ENCODE measurements around the gene STAMBP. TPM values are rescaled to one million over a fixed set of nuclear protein-coding genes. Genes with fewer than 3 reads are reported as not detected.
"Not testable (repeated sequence)": the region's sequence is repeated elsewhere in the genome, so short reads cannot be mapped to it uniquely, and the experiment has no call there.

Gene STAMBP
- total RNA-seq (2014; rRNA removed; shearing (Covaris generic); ENCODE audit: low replicate concordance): 46.4 and 62.0 TPM in 2 replicates

- in situ Hi-C loops (cut with HindIII; ENCODE audit: low pct_unique_long_range_greater_than_20kb, low sequenced_read_pairs): no loop called here
- DNase-seq (ENCODE audit: low read depth): peak; percentile 89
These were observed at the start of gene STAMBP for GRCh38 chr2:73828818-73829570. Gene STAMBP (plus strand): TSS chr2:73828961. CDS start chr2:73830857, 1,896 bp downstream.

DNA sequence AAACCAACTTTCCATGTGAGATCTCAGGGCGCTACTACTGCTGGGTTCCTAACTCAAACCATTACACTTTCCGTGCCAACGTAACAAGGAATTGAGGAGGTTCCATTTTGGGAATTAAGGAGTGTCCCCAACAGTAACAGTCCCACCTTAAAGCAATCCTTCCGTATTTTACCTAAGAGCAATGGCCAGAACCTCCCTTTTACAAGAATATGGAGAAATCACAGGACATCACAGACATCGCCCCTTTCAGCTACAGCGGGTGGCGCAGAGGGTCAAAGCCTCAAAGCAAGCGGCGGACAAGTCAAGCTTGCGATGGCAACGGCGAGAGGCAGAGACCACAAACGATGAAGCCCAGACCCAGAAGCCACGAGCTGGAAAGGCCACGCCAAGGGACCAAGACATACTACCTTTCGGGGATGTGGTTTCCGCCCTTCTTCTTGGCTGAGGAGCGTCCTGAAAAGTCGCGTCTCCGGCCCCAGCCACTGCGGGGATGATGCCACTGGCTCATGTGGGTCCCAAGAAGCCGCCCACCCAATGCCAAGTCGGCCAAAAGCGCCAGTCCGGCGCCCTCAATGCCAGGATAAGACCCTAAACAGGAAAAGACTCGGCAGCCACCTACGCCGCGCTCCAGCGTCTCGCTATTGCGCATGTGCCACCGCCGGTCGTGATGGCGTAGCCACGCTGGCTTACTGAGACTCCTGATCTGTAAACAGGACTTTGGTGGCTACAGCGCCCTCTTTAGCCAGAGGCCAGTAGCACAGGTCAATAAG is 49.1 kb upstream of the STAMBP start, which contains the start of gene DUSP11:
TSS of gene DUSP11 (minus strand) at position 637 of the 770 bp plus-strand sequence. CDS start at position 508, 129 bp downstream.
- in situ Hi-C loops (cut with HindIII; ENCODE audit: low pct_unique_long_range_greater_than_20kb, low sequenced_read_pairs): no loop called here
- peak; percentile 84 for DNase-seq (ENCODE audit: low read depth)

GRCh38 chr2:73780237-73780582 is 48.6 kb upstream of the STAMBP start:
- no peak for DNase-seq (ENCODE audit: low read depth)
- in situ Hi-C loops (cut with HindIII; ENCODE audit: low pct_unique_long_range_greater_than_20kb, low sequenced_read_pairs): no loop called here

GRCh38 chr2:73783402-73783801 is 45.4 kb upstream of the STAMBP start:
- in situ Hi-C loops (cut with HindIII; ENCODE audit: low pct_unique_long_range_greater_than_20kb, low sequenced_read_pairs): not testable (repeated sequence)
- peak; percentile 70 for DNase-seq (ENCODE audit: low read depth)

- in situ Hi-C loops (cut with HindIII; ENCODE audit: low pct_unique_long_range_greater_than_20kb, low sequenced_read_pairs); DNase-seq (ENCODE audit: low read depth): not testable (repeated sequence)
These were observed 44.9 kb upstream of the STAMBP start, which contains the start of gene C2orf78 for GRCh38 chr2:73783883-73784282. Gene C2orf78 (plus strand): TSS chr2:73784183. CDS start chr2:73784310, 127 bp downstream.

GRCh38 chr2:73811878-73812277 is 16.9 kb upstream of the STAMBP start:
- in situ Hi-C loops (cut with HindIII; ENCODE audit: low pct_unique_long_range_greater_than_20kb, low sequenced_read_pairs): no loop called here
- no peak for DNase-seq (ENCODE audit: low read depth)

DNA sequence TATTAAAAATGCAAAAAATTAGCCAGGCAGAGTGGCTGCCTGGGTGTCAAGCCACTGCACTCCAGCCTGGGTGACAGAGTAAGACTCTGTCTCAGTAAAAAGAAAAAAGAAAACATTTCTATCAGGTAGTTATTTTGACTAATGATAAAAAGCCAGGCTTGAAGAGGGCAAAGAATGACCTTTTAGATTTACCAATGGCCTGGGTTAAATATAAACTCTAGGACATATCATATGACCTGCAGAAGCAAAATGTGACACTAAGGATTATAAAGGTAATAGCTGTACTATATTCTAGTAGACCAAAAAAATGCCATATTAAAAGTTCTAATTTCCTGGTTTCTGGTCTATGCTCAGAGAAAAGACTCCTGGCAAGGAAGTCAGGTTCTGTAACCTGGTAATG is 16.1 kb upstream of the STAMBP start:
- no peak for DNase-seq (ENCODE audit: low read depth)
- in situ Hi-C loops (cut with HindIII; ENCODE audit: low pct_unique_long_range_greater_than_20kb, low sequenced_read_pairs): no loop called here

DNA sequence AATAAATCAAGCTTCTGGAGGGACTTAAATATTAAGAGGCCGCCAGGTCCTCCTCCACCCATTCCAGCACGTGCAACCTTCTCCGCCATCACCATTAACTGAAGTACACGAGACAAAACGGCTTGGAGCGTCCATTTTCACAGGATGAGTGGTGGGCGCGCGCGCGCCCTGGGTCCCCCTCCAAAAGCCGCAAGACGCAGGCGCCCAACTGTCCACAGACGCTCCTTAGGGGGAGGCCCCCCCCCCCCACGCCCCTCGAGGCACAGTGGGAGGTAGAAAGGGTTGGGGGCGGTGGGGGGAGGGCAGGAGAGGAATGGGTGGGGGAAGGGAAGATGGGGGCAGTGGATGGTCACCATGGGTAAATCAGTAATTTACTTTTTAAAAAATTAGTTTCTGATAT is 10.5 kb upstream of the STAMBP start:
- in situ Hi-C loops (cut with HindIII; ENCODE audit: low pct_unique_long_range_greater_than_20kb, low sequenced_read_pairs): no loop called here
- DNase-seq (ENCODE audit: low read depth): no peak

- in situ Hi-C loops (cut with HindIII; ENCODE audit: low pct_unique_long_range_greater_than_20kb, low sequenced_read_pairs): no loop called here
These were observed 7.5 kb upstream of the STAMBP start for GRCh38 chr2:73821227-73821626.

GRCh38 chr2:73821669-73822068 is 7.1 kb upstream of the STAMBP start:
- DNase-seq (ENCODE audit: low read depth): no peak
- in situ Hi-C loops (cut with HindIII; ENCODE audit: low pct_unique_long_range_greater_than_20kb, low sequenced_read_pairs): no loop called here

More at GRCh38 chr2:73821227-73821626, 7.5 kb upstream of the STAMBP start:
- DNase-seq (ENCODE audit: low read depth): no peak

- in situ Hi-C loops (cut with HindIII; ENCODE audit: low pct_unique_long_range_greater_than_20kb, low sequenced_read_pairs): no loop called here
These were observed 6.5 kb upstream of the STAMBP start for GRCh38 chr2:73822276-73822675.

GRCh38 chr2:73822991-73823390 is 5.8 kb upstream of the STAMBP start:
- in situ Hi-C loops (cut with HindIII; ENCODE audit: low pct_unique_long_range_greater_than_20kb, low sequenced_read_pairs): no loop called here
- DNase-seq (ENCODE audit: low read depth): no peak

More at GRCh38 chr2:73822276-73822675, 6.5 kb upstream of the STAMBP start:
- DNase-seq (ENCODE audit: low read depth): no peak

DNA sequence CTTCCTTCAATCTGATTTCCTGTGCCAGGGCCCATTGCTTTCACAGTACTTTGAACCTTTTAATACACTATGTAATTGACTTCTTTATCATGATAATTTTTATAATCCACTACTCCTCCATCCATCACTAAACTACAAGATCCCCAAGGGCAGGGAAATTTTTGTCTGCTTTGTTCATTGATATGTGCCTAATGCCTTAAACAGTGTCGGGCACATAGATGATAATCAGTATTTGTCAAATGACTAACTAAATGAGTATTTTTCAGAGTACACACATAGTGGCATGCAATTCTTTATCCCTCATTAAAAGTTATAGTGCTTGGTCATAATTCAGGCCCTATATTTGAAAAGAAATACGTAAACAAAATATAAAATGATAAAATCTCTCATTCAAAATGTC is 5.3 kb upstream of the STAMBP start:
- in situ Hi-C loops (cut with HindIII; ENCODE audit: low pct_unique_long_range_greater_than_20kb, low sequenced_read_pairs): no loop called here
- DNase-seq (ENCODE audit: low read depth): no peak

DNA sequence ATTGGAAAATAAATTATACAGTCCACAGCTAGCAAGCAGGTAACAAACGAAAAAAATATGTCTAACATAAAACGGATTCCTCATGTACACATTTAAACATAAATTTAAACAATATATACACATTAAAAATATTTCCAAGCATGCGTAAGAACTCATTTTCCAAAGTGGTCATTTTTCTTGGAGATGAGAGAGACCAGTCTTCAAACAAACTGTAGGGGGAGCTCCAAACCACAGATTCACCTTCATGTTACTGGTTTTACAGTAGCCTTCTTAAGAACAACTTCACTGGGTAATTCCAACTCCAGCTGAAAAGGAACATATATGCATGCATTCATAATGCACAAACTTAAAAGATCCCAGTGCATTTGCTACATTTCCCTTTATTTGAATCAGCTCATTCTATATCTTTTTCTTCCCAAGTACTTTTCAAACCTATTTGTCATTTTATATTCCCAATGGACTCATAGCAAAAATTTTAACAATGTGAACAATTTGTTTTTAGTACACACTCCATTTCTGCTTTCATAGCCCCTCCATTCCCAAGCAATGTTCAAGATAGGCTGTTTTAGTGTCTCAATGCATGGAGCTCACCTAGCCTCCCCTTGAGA is 4.7 kb upstream of the STAMBP start:
- DNase-seq (ENCODE audit: low read depth): peak; percentile 35
- in situ Hi-C loops (cut with HindIII; ENCODE audit: low pct_unique_long_range_greater_than_20kb, low sequenced_read_pairs): no loop called here

DNA sequence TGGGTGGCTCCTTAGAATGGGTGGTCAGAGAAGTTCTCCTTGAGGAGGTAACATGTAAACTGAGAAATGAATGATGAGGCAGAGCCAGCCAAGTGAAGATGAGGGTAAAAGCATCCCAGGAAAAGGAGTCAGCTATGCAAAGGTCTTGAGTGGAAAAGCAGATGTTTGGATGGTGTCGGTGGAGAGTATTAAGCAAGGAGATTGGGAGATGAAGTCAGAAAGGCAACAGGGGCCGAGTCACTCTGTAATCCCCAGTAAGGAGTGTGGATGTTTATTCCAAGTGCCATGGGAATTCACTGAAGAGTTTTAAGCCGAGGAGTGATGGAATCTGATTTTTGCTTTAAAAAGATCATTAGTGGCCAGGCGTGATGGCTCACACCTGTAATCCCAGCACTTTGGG is 3.4 kb upstream of the STAMBP start:
- in situ Hi-C loops (cut with HindIII; ENCODE audit: low pct_unique_long_range_greater_than_20kb, low sequenced_read_pairs): no loop called here
- no peak for DNase-seq (ENCODE audit: low read depth)

DNA sequence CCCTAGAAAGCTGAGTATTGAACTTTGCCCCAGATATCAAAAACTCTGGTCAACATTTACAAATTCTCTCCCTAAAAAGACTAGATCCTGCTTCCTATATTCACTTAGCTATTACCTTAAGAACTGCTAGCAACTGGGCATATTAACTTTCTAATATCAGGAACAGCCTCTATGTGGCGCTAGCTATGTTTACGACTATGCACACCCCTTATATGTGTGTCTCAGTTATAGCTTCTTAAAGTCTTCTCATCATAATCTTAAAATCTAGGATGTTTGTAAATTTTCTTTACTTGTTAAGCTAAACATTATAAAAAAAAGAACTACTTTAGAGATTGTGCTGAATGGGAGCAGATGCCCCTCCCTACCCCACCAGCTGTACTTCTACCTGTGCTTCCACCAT is 1.7 kb upstream of the STAMBP start:
- peak; percentile 10 for DNase-seq (ENCODE audit: low read depth)

GRCh38 chr2:73827660-73828388 is 937 bp upstream of the STAMBP start:
- no peak for DNase-seq (ENCODE audit: low read depth)
- in situ Hi-C loops (cut with HindIII; ENCODE audit: low pct_unique_long_range_greater_than_20kb, low sequenced_read_pairs): no loop called here

More for the DNA sequence above, 1.7 kb upstream of the STAMBP start:
- in situ Hi-C loops (cut with HindIII; ENCODE audit: low pct_unique_long_range_greater_than_20kb, low sequenced_read_pairs): no loop called here

DNA sequence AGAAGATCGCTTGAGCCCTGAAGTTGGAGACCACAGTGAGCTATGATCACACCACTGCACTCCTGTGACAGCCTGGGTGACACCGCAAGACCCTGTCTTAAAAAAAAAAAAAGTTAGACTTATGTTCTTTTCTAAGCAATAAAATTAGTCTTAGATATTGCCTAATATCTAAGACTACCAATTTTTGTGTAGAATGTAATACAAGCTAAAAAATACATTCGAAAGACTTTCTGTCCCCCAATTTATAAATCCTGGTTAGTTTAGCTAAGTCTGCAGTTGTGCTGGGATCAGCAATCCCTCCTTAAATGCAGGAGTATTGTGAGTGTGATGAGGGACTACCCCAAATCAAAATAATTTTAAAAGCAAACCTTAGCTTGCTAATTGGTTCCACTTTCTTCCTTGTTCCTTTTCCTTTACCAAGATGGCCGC is 358 bp upstream of the STAMBP start:
- in situ Hi-C loops (cut with HindIII; ENCODE audit: low pct_unique_long_range_greater_than_20kb, low sequenced_read_pairs): no loop called here

More for the DNA sequence above, 358 bp upstream of the STAMBP start:
- DNase-seq (ENCODE audit: low read depth): no peak
